ENCODE results near the gene STAT4. TPM values are rescaled to one million over a fixed set of nuclear protein-coding genes. Genes with fewer than 3 reads are reported as not detected.

STAT4 gene
- polyA plus RNA-seq, 1 of the 3 experiments (the other 2 are of a cell fraction): 0.12 TPM

DNA sequence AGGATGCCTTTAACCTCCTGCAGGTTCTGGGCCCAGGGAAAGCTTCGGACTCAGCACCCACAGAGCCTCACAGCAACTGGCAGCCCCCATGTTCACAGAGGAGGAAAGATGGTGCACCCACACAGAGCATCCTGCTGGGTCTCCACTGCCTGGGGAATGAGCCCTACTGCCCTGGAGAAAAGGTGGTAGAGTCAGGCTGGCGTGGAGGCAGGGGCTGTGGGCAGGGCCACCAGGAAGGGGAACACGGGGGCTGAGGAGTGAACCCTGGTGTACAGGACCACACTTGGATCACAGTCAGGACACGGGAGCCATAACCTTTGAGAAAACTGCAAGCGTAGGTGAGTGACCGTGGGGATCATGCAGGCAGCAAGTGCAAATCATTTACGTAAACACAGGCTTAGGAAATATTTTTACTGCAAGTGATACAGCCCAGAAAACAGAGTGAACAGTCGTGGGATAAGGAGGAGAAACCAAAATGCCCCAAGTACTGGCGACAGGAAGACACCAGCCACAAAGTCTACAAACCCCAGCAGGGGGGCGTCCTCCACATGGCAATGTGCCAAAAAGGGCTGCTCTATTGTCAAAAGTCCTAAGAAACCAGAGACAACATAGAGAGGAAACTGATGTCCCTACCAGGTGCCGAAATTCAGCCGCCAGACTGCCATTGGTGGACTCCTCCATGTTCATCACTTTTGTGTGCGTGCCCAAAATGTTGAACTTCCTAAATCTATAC lies 164.4 kb downstream of the STAT4 start:
- CTCF ChIA-PET: no interaction called here
- peaks cover 88 to 95% of the 10 kb centered on the region in 2 experiments for H3K36me3 ChIP-seq (replicated peaks in 1 of 2; ENCODE audit: control insufficient read depth in 1 of 2, insufficient read depth in 2 of 2, low read length in 1 of 2)
- WGBS (ENCODE audit: low lambda C conversion rate): 90% methylated on average over 13 of the region's 13 CpGs

DNA sequence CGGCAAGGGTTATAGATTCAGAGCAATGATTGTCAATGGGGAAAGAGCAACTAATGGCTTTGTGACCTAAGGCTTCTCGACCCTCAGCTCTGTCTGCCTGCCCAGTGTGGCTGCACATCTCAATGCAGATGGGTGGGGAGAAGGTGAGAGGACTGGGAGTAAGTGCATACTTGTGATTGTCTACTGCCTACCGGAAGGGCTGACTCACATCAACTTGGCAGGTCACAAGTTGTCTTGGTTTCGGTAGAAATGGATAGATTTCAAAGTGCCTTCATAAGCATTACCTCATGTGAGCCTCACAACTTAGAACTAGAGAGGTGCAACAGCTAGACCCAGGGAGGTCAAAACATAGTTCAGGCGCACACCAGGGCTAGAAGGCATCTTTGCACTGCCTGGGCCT lies 166.2 kb downstream of the STAT4 start:
- H3K27ac ChIP-seq (ENCODE audit: low read depth in 2 of 2, low read length in 1 of 2): peak overlapping the region in 1 of 2 experiments; percentile 47; a peak in 1 of 4 replicates
- no peak overlapping the region for H3K4me2 ChIP-seq
- H3K79me2 ChIP-seq (ENCODE audit: insufficient read depth): no peaks in the 10 kb centered on the region
- no peak overlapping the region for H2AFZ ChIP-seq (ENCODE audit: low read depth)
- CTCF ChIA-PET: interaction anchor here (0.6 kb wide), 1 partner anchor 146 kb away, joined by 3 read pairs; no protein-coding TSS in a partner anchor
- peaks cover 5% of the 10 kb centered on the region for H3F3A ChIP-seq (replicated peaks; ENCODE audit: insufficient read depth)
- 66% methylated on average over 5 of the region's 5 CpGs for WGBS (ENCODE audit: low lambda C conversion rate)
- POLR2A ChIA-PET: no interaction called here
- H3K4me1 ChIP-seq (ENCODE audit: control insufficient read depth in 1 of 2, insufficient read depth in 2 of 2, low read depth in 1 of 2, low read length in 1 of 2): peaks cover 6 to 17% of the 10 kb centered on the region in 2 experiments; a peak in 3 of 4 replicates
- H3K4me3 ChIP-seq (ENCODE audit: low read depth in 2 of 2, low read length in 1 of 2): no peak overlapping the region
- no peaks in the 10 kb centered on the region for H4K20me1 ChIP-seq (ENCODE audit: insufficient read depth)
- no peak overlapping the region for H3K9ac ChIP-seq
- no peak for DNase-seq
- H3K27me3 ChIP-seq (ENCODE audit: insufficient read depth): no peaks in the 10 kb centered on the region
- no peaks in the 10 kb centered on the region for H3K9me3 ChIP-seq
- peaks cover 77 to 94% of the 10 kb centered on the region in 2 experiments for H3K36me3 ChIP-seq (replicated peaks in 1 of 2; ENCODE audit: control insufficient read depth in 1 of 2, insufficient read depth in 2 of 2, low read length in 1 of 2)
- H3K9me2 ChIP-seq: no peaks in the 10 kb centered on the region
- TF ChIP-seq RFX5 (IDR thresholded peaks at IDR 0.05; ENCODE audit: low read length) (no peak), MAX (IDR thresholded peaks at IDR 0.05; ENCODE audit: low read depth) (no peak), JUND (IDR thresholded peaks at IDR 0.05) (peak; percentile 25; the same call in 1 of the 2 replicates), MEF2A (IDR thresholded peaks at IDR 0.05; ENCODE audit: borderline replicate concordance, low read depth) (no peak), GATA2 (CRISPR knock-in tag; IDR thresholded peaks at IDR 0.05) (no peak), RXRA (IDR thresholded peaks at IDR 0.05; ENCODE audit: borderline replicate concordance, low read depth) (peak; percentile 13; the same call in 1 of the 2 replicates), ELF1 (IDR thresholded peaks at IDR 0.05) (no peak), FOXJ3 (CRISPR knock-in tag; IDR thresholded peaks at IDR 0.05) (no peak), RAD21 (IDR thresholded peaks at IDR 0.05; ENCODE audit: low read length) (no peak), CTCF (IDR thresholded peaks at IDR 0.05) (no peak), TAF1 (IDR thresholded peaks at IDR 0.05; ENCODE audit: borderline replicate concordance, low read depth, low read length) (no peak), USF2 (IDR thresholded peaks at IDR 0.05; ENCODE audit: borderline replicate concordance, low read depth, low read length) (no peak), TEAD4 (IDR thresholded peaks at IDR 0.05; ENCODE audit: borderline replicate concordance, insufficient read depth) (no peak), FOSL2 (IDR thresholded peaks at IDR 0.05; ENCODE audit: borderline replicate concordance, low read depth) (peak; percentile 48; the same call in 1 of the 2 replicates), SIN3A (IDR thresholded peaks at IDR 0.05; ENCODE audit: borderline replicate concordance, low read depth, low read length) (no peak), CHD2 (IDR thresholded peaks at IDR 0.05; ENCODE audit: low read length, partially characterized antibody) (no peak), NRF1 (IDR thresholded peaks at IDR 0.05; ENCODE audit: low read depth, low read length) (no peak), YY1 (IDR thresholded peaks at IDR 0.05; ENCODE audit: low read depth) (no peak), RCOR1 (IDR thresholded peaks at IDR 0.05; ENCODE audit: low read length) (no peak), MXI1 (IDR thresholded peaks at IDR 0.05; ENCODE audit: low read depth, low read length) (no peak), EP300 (IDR thresholded peaks at IDR 0.05; ENCODE audit: borderline replicate concordance in 1 of 2, low read depth in 1 of 2, low read length in 1 of 2) (no peak)
- TF ChIP-seq, protein P1, sequence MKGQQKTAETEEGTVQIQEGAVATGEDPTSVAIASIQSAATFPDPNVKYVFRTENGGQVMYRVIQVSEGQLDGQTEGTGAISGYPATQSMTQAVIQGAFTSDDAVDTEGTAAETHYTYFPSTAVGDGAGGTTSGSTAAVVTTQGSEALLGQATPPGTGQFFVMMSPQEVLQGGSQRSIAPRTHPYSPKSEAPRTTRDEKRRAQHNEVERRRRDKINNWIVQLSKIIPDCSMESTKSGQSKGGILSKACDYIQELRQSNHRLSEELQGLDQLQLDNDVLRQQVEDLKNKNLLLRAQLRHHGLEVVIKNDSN (IDR thresholded peaks at IDR 0.05; ENCODE audit: borderline replicate concordance, low read depth): no peak

More for the DNA sequence above, 164.4 kb downstream of the STAT4 start:
- Histone ChIP-seq H3K9me2 (no peaks in the 10 kb centered on the region), H3K79me2 (ENCODE audit: insufficient read depth) (no peaks in the 10 kb centered on the region), H3K4me2 (no peak overlapping the region), H4K20me1 (ENCODE audit: insufficient read depth) (no peaks in the 10 kb centered on the region), H3K27me3 (ENCODE audit: insufficient read depth) (no peaks in the 10 kb centered on the region), H3F3A (replicated peaks; ENCODE audit: insufficient read depth) (no peaks in the 10 kb centered on the region), H3K27ac (ENCODE audit: low read depth in 2 of 2, low read length in 1 of 2) (no peak overlapping the region), H3K4me3 (ENCODE audit: low read depth in 2 of 2, low read length in 1 of 2) (no peak overlapping the region), H3K4me1 (ENCODE audit: control insufficient read depth in 1 of 2, insufficient read depth in 2 of 2, low read depth in 1 of 2, low read length in 1 of 2) (peaks cover 0 to 2% of the 10 kb centered on the region in 2 experiments; a peak in 1 of 4 replicates), H3K9ac (no peak overlapping the region), H2AFZ (ENCODE audit: low read depth) (no peak overlapping the region), H3K9me3 (no peaks in the 10 kb centered on the region)
- POLR2A ChIA-PET: no interaction called here
- DNase-seq: no peak
- TF ChIP-seq USF2 (IDR thresholded peaks at IDR 0.05; ENCODE audit: borderline replicate concordance, low read depth, low read length): no peak
